Sigmoid colon (tissue), 7 donors: ENCODE data around the gene TENM4. TPM values are rescaled to one million over a fixed set of nuclear protein-coding genes. Genes with fewer than 3 reads are reported as not detected.
"Not testable (repeated sequence)": the region's sequence is repeated elsewhere in the genome, so short reads cannot be mapped to it uniquely, and the experiment has no call there.

ENCODE experiments used
- DNase-seq: peaks from one replicate; pipeline ENCODE4 v3.0.0-alpha.2; 2019
- H3K27ac ChIP-seq, 4 donors: fragments of 200-600 bp; sonication (generic); one replicate each; pipeline ENCODE4 v1.5.1; 2016 to 2019; ENCODE audit warnings: mild to moderate bottlenecking in 1 of 4
- H3K27me3 ChIP-seq, 3 donors: fragments of 200-600 bp; sonication (generic); one replicate each; pipeline ENCODE4 v1.5.1; 2019; ENCODE audit warnings: mild to moderate bottlenecking in 1 of 3
- H3K36me3 ChIP-seq, 4 donors: fragments of 200-600 bp; sonication (generic); one replicate each; pipeline ENCODE4 v1.5.1; 2016 to 2019
- H3K4me1 ChIP-seq, 4 donors: fragments of 200-600 bp; sonication (generic); one replicate each; pipeline ENCODE4 v1.5.1; 2017 to 2019
- H3K4me3 ChIP-seq, 4 donors: fragments of 200-600 bp; sonication (generic); one replicate each; pipeline ENCODE4 v1.5.1; 2017 to 2019; ENCODE audit warnings: mild to moderate bottlenecking in 2 of 4, moderate library complexity in 1 of 4
- H3K9me3 ChIP-seq, 4 donors: fragments of 200-600 bp in 3 of 4; sonication (generic) in 3 of 4; one replicate each; pipeline versions ENCODE4 v1.5.1 to v1.6.1; 2013 to 2019
- EP300 ChIP-seq, 4 donors: sonication (generic); formaldehyde crosslinking; IDR thresholded peaks; one replicate each; pipeline ENCODE4 v1.6.1; 2017; ENCODE audit warnings: antibody characterized with exemption in 4 of 4
- POLR2A ChIP-seq, 2 donors: fragments of 450-650 bp; IDR thresholded peaks; one replicate each; pipeline ENCODE4 v1.6.1; 2016; ENCODE audit warnings: antibody characterized with exemption in 2 of 2, mild to moderate bottlenecking in 2 of 2, moderate library complexity in 2 of 2
- POLR2AphosphoS5 ChIP-seq, 4 donors: sonication (generic); formaldehyde crosslinking; IDR thresholded peaks; one replicate each; pipeline ENCODE4 v1.6.1; 2017; ENCODE audit warnings: antibody characterized with exemption in 4 of 4
- WGBS, 2 donors: extraction: QIAGEN DNeasy Blood & Tissue Kit; methylation state at CpG; one replicate each; pipeline ENCODE4 v1.1.7; 2013; 5-methylcytosine and 5-hydroxymethylcytosine counted together
- intact Hi-C: fragments of 100-400 bp; cut with DNase I; formaldehyde crosslinking; loops from one replicate; pipeline ENCODE4 v1.15.1; 2023
- polyA plus RNA-seq, 3 donors: library from polyadenylated mRNA; stranded (reverse); fragments of 200-250 nt; gene quantifications; one replicate each; pipeline ENCODE4 v1.2.3, GENCODE V29; 2013
- total RNA-seq, 4 donors: library from RNA; depleted of rRNA; stranded (reverse); fragments of >200 nt; gene quantifications; one replicate each; pipeline ENCODE4 v1.1.0, GENCODE V29; 2016
- TF ChIP-seq, protein P1 (sequence below), 4 experiments: fragments of 450-650 bp in 3 of 4; fragments of 200-600 bp in 1 of 4; IDR thresholded peaks; one replicate each; pipeline ENCODE4 v1.5.1; 2016 to 2019; ENCODE audit warnings: antibody characterized with exemption in 4 of 4, mild to moderate bottlenecking in 3 of 4, moderate library complexity in 2 of 4
- donor health status: healthy with polysubstance abuse.
- donor health status: Bipolar disorder and iron deficiency.
- donor health status: healthy.

Gene TENM4
- total and polyA plus RNA-seq, 7 donors, result 0.23 to 14.6 (median 1.9) TPM; not detected in 1

GRCh38 chr11:78830277-78830819 lies 610.5 kb downstream of the TENM4 start:
- H3K36me3 ChIP-seq, result no peaks in the 10 kb centered on the region
- no peaks in the 10 kb centered on the region for H3K9me3 ChIP-seq
- no peak overlapping the region for H3K4me3 ChIP-seq
- intact Hi-C loops, result no loop called here
- no peak for DNase-seq
- H3K27me3 ChIP-seq, result no peaks in the 10 kb centered on the region
- TF ChIP-seq POLR2A (IDR thresholded peaks at IDR 0.05) (no peak), EP300 (IDR thresholded peaks at IDR 0.05) (no peak)
- TF ChIP-seq, protein P1, sequence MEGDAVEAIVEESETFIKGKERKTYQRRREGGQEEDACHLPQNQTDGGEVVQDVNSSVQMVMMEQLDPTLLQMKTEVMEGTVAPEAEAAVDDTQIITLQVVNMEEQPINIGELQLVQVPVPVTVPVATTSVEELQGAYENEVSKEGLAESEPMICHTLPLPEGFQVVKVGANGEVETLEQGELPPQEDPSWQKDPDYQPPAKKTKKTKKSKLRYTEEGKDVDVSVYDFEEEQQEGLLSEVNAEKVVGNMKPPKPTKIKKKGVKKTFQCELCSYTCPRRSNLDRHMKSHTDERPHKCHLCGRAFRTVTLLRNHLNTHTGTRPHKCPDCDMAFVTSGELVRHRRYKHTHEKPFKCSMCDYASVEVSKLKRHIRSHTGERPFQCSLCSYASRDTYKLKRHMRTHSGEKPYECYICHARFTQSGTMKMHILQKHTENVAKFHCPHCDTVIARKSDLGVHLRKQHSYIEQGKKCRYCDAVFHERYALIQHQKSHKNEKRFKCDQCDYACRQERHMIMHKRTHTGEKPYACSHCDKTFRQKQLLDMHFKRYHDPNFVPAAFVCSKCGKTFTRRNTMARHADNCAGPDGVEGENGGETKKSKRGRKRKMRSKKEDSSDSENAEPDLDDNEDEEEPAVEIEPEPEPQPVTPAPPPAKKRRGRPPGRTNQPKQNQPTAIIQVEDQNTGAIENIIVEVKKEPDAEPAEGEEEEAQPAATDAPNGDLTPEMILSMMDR (IDR thresholded peaks at IDR 0.05), result no peak
- H3K27ac ChIP-seq, result no peak overlapping the region
- H3K4me1 ChIP-seq, result peaks cover 0 to 22% (median 7%) of the 10 kb centered on the region in 4 donors
- WGBS, 2 donors, result 84 to 89% methylated on average over 11 of the region's 11 CpGs

DNA sequence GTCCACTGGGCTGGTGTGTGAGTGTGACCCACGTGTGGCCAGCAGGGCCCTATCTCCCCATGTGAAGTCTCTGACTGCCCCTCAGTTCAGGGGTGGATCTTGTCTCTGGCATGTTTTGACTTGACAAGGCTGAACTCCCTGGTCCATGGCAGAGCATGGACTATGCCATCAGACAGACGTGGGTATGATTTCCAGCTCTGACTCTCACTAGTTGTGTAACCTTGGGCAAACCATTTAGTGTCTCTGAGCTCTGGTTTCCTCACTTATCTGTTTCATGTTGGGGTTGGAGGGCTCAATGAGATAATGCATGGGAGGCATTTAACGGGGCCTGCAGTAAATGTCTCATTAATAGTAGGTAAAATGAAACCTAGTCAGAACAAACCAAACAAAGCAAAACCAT lies 611.7 kb downstream of the TENM4 start:
- DNase-seq, result no peak
- WGBS, 2 donors, result 74 to 75% methylated on average over 3 of the region's 3 CpGs
- no peak for TF ChIP-seq EP300 (IDR thresholded peaks at IDR 0.05)
- TF ChIP-seq, protein P1 (IDR thresholded peaks at IDR 0.05), result no peak
- no peak for TF ChIP-seq POLR2AphosphoS5 (IDR thresholded peaks at IDR 0.05)
- TF ChIP-seq POLR2A (IDR thresholded peaks at IDR 0.05), result no peak
- Histone ChIP-seq H3K4me1 (peaks cover 0 to 22% (median 7%) of the 10 kb centered on the region in 4 donors), H3K9me3 (no peaks in the 10 kb centered on the region), H3K27ac (no peak overlapping the region), H3K27me3 (no peaks in the 10 kb centered on the region), H3K4me3 (no peak overlapping the region), H3K36me3 (no peaks in the 10 kb centered on the region)
- intact Hi-C loops, result no loop called here

DNA sequence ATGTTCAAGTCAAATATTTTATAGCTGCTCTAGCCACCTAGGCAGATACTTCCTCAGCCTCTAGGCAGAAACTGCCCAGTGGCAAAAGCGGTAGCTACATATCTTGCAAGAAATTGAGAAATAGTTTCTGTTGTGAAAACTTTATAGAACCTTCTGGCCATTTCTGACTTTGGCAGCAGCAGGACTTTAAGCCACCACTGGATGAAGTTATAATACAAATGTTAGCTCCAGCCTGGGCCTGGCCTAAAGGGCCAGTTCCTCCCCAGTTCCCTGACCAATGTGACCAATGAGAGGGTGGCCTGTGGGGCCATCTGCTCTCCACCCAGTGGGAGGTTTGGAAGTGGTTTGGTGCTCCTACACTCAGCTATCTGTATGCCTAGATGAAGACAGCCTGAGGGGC lies 612.2 kb downstream of the TENM4 start:
- no peaks in the 10 kb centered on the region for H3K36me3 ChIP-seq
- no peak overlapping the region for H3K4me3 ChIP-seq
- no peaks in the 10 kb centered on the region for H3K9me3 ChIP-seq
- H3K4me1 ChIP-seq, result peaks cover 0 to 22% (median 7%) of the 10 kb centered on the region in 4 donors
- DNase-seq, result no peak
- H3K27me3 ChIP-seq, result no peaks in the 10 kb centered on the region
- intact Hi-C loops, result no loop called here
- TF ChIP-seq, protein P1 (IDR thresholded peaks at IDR 0.05), result no peak
- TF ChIP-seq EP300 (IDR thresholded peaks at IDR 0.05) (no peak), POLR2AphosphoS5 (IDR thresholded peaks at IDR 0.05) (no peak), POLR2A (IDR thresholded peaks at IDR 0.05) (no peak)
- 89 to 94% methylated on average over 1 of the region's 1 CpG for WGBS, 2 donors
- no peak overlapping the region for H3K27ac ChIP-seq

DNA sequence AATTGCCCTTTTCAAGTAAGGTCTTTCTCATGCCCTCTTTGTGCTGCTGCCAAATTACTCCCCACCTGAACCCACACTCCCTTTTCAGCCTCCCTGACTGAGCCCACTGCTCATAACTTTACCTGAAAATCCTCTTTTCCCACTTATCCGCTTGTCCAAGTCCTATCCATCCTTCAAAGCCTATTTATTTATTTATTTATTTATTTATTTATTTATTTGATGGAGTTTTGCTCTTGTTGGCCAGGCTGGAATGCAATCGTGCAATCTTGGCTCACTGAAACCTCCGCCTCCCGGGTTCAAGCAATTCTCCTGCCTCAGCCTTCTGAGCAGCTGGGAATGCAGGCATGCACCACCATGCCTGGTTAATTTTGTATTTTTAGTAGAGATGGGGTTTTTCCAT lies 613.5 kb downstream of the TENM4 start:
- H3K4me3 ChIP-seq, H3K27me3 ChIP-seq, H3K36me3 ChIP-seq, H3K27ac ChIP-seq, DNase-seq, H3K9me3 ChIP-seq, intact Hi-C loops: not testable (repeated sequence)
- WGBS, 2 donors, result 96 to 97% methylated on average over 4 of the region's 4 CpGs
- H3K4me1 ChIP-seq, result peaks cover 0 to 22% (median 7%) of the 10 kb centered on the region in 4 donors

DNA sequence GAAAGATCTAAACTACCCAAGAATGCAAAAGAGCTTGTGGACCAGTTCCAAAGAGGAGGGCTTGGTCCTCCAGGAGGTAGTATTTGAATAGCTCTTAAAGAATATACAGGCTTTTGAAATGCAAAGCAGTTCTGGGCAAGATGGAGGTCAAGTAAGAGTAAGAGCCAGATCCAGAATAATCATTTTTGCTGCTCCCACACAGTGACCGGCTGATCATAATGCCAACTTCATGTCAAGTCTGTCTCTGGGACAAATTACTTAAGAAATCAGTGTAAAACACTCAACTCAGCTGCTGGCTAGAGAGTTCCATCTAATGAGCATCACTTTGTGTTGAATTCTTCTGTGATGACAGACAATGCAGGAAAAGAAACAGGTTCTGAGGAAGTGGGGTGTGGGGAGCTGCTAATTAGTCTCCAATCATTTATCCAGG lies 615.2 kb downstream of the TENM4 start:
- Histone ChIP-seq H3K27ac (no peak overlapping the region), H3K36me3 (no peaks in the 10 kb centered on the region), H3K9me3 (no peaks in the 10 kb centered on the region), H3K4me3 (no peak overlapping the region), H3K4me1 (peaks cover 0 to 18% (median 16%) of the 10 kb centered on the region in 4 donors), H3K27me3 (no peaks in the 10 kb centered on the region)
- DNase-seq, result no peak
- WGBS, 2 donors, result 86 to 97% methylated on average over 1 of the region's 1 CpG
- intact Hi-C loops, result no loop called here
- TF ChIP-seq EP300 (IDR thresholded peaks at IDR 0.05) (no peak), POLR2AphosphoS5 (IDR thresholded peaks at IDR 0.05) (no peak), POLR2A (IDR thresholded peaks at IDR 0.05) (no peak)
- TF ChIP-seq, protein P1 (IDR thresholded peaks at IDR 0.05), result no peak
